PC-9 (cell line): ENCODE data around the gene EYA4. TPM values are rescaled to one million over a fixed set of nuclear protein-coding genes. Genes with fewer than 3 reads are reported as not detected.
"Not testable (repeated sequence)": the region's sequence is repeated elsewhere in the genome, so short reads cannot be mapped to it uniquely, and the experiment has no call there.

Source experiments
- BruUV-seq: library from RNA; stranded (reverse); fragments of 400-500 nt; replicated peaks from 2 replicates; lab custom pipeline; 2021; lab: Mats Ljungman, UMichigan
- CTCF ChIA-PET: fragments of 300-600 bp; sonication (Branson Sonifier 250); formaldehyde crosslinking; loops from one replicate; lab custom pipeline; 2022; ENCODE audit warnings: antibody characterized with exemption; lab: Charles Lee
- POLR2A ChIA-PET: fragments of 300-600 bp; sonication (Branson Sonifier 250); formaldehyde crosslinking; loops from one replicate; lab custom pipeline; 2022; ENCODE audit warnings: antibody characterized with exemption; ENCODE audit not compliant: unreplicated experiment; lab: Charles Lee
- DNase-seq, 2 experiments: peaks; one replicate each; pipeline versions ENCODE4 v3.0.0 to v3.0.0-alpha.2; 2015 to 2022; ENCODE audit warnings: mixed read lengths in 1 of 2
- H2AFZ ChIP-seq: fragments of 200-600 bp; sonication (generic); 2 replicates; pipeline ENCODE4 v1.8.1; 2017; ENCODE audit warnings: antibody characterized with exemption
- H3F3A ChIP-seq: fragments of 200-600 bp; sonication (generic); 2 replicates; pipeline ENCODE4 v1.8.1; 2017; ENCODE audit warnings: antibody characterized with exemption, mild to moderate bottlenecking, low read depth; ENCODE audit not compliant: insufficient read depth
- H3K27ac ChIP-seq: fragments of 200-600 bp; sonication (generic); 2 replicates; pipeline ENCODE4 v1.6.1; 2016; ENCODE audit warnings: mixed run types
- H3K27me3 ChIP-seq: fragments of 200-600 bp; sonication (generic); 2 replicates; pipeline ENCODE4 v1.6.1; 2016; ENCODE audit warnings: low read depth, mixed run types; ENCODE audit not compliant: insufficient read depth
- H3K36me3 ChIP-seq: fragments of 200-600 bp; sonication (generic); 2 replicates; pipeline ENCODE4 v1.6.1; 2016; ENCODE audit warnings: low read depth, mixed run types
- H3K4me1 ChIP-seq: fragments of 200-600 bp; sonication (generic); replicated peaks from 2 replicates; pipeline ENCODE4 v1.6.1; 2016; ENCODE audit warnings: mixed run types; ENCODE audit not compliant: insufficient read depth
- H3K4me2 ChIP-seq: fragments of 200-600 bp; sonication (generic); 2 replicates; pipeline ENCODE4 v1.6.1; 2017; ENCODE audit warnings: mixed run types
- H3K4me3 ChIP-seq: fragments of 200-600 bp; sonication (generic); 2 replicates; pipeline ENCODE4 v1.6.1; 2016; ENCODE audit warnings: mixed run types
- H3K79me2 ChIP-seq: fragments of 200-600 bp; sonication (generic); 2 replicates; pipeline ENCODE4 v1.6.1; 2017; ENCODE audit warnings: low read depth, mixed run types
- H3K9me2 ChIP-seq: fragments of 200-600 bp; sonication (generic); 2 replicates; pipeline ENCODE4 v1.8.1; 2017; ENCODE audit warnings: mild to moderate bottlenecking; ENCODE audit not compliant: insufficient read depth
- H3K9me3 ChIP-seq: fragments of 200-600 bp; sonication (generic); 2 replicates; pipeline ENCODE4 v1.8.1; 2016; ENCODE audit warnings: low read depth; ENCODE audit not compliant: insufficient read depth
- H4K20me1 ChIP-seq: fragments of 200-600 bp; sonication (generic); 2 replicates; pipeline ENCODE4 v1.8.1; 2017; ENCODE audit not compliant: insufficient read depth
- CTCF ChIP-seq: fragments of 200-600 bp; sonication (generic); conservative IDR thresholded peaks from 2 replicates; pipeline ENCODE4 v1.6.1; 2017; ENCODE audit warnings: mixed run types, antibody characterized with exemption, mild to moderate bottlenecking, moderate library complexity
- EZH2 ChIP-seq: fragments of 200-600 bp; sonication (generic); IDR thresholded peaks from 2 replicates; pipeline ENCODE4 v1.8.0; 2017; ENCODE audit warnings: antibody characterized with exemption, low read depth
- intact Hi-C: fragments of 100-400 bp; cut with micrococcal nuclease; formaldehyde crosslinking; loops from one replicate; pipeline ENCODE4 v1.10.0; 2022; ENCODE audit not compliant: unreplicated experiment
- total RNA-seq: library from RNA; stranded (reverse); gene quantifications from 2 replicates; pipeline ENCODE4 v1.2.3, GENCODE V29; 2021

The EYA4 gene
- total RNA-seq, 1 experiment from 2014 or later, result 9.8 TPM

- H3K9me3 ChIP-seq, result no peaks in the 10 kb centered on the region
Measured at GRCh38 chr6:133394630-133395029, 153.5 kb downstream of the EYA4 start.

DNA sequence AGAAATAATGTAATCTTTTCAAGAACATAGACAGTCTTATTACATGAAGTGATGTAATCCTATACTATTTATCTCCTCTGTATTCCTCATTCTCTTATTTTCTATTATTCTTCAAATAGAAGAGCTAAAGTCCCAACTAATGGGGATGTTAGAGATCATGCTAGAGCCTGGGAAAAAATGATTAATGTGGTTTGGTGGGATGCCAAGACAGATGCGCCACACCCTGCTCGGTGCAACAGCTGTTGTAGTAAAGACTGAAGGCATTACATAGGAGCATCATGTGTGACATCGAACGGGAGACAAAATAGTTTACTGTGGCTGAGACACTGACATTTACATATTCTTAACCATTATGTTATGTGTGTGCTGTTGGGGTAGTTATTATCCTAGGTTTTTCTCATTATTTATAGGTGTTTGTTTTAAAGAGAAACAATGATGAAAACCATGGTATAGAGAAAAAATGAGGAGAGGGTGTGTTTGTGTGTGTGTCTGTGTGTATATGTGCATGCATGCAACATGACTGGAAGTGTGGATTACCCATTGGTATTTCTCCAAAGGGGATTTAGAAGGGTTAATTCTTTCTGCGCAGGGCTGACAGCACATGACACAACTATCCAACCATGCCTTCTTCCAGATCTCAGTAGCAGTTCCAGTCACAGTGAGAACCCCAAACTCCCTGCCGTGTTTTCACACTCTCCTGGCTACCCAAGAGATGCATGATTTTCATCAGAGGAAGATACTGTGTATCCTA, 155.3 kb downstream of the EYA4 start:
- CTCF ChIA-PET, result no interaction called here
- POLR2A ChIA-PET, result no interaction called here
- no TSS peak for BruUV-seq
- intact Hi-C loops, result no loop called here
- H3K4me2 ChIP-seq, result no peak overlapping the region
- no peak overlapping the region for H3K4me3 ChIP-seq
- H2AFZ ChIP-seq, result no peak overlapping the region
- no peak overlapping the region for H3K27ac ChIP-seq
- TF ChIP-seq CTCF (no peak), EZH2 (no peak)
- no peaks in the 10 kb centered on the region for H3K9me3 ChIP-seq
- no peaks in the 10 kb centered on the region; the same call in 1 of the 2 replicates for H4K20me1 ChIP-seq
- H3F3A ChIP-seq, result no peaks in the 10 kb centered on the region
- no peaks in the 10 kb centered on the region for H3K4me1 ChIP-seq
- no peaks in the 10 kb centered on the region for H3K79me2 ChIP-seq
- no peak for DNase-seq
- H3K36me3 ChIP-seq, result no peaks in the 10 kb centered on the region
- no peaks in the 10 kb centered on the region for H3K9me2 ChIP-seq
- no peaks in the 10 kb centered on the region for H3K27me3 ChIP-seq

More at GRCh38 chr6:133394630-133395029, 153.5 kb downstream of the EYA4 start:
- Histone ChIP-seq H3K27me3 (no peaks in the 10 kb centered on the region), H3K4me2 (no peak overlapping the region), H3K36me3 (no peaks in the 10 kb centered on the region), H3K4me1 (no peaks in the 10 kb centered on the region), H3F3A (no peaks in the 10 kb centered on the region), H2AFZ (no peak overlapping the region), H4K20me1 (no peaks in the 10 kb centered on the region; the same call in 1 of the 2 replicates), H3K9me2 (no peaks in the 10 kb centered on the region), H3K79me2 (no peaks in the 10 kb centered on the region), H3K4me3 (no peak overlapping the region), H3K27ac (no peak overlapping the region)
- POLR2A ChIA-PET, result no interaction called here
- CTCF ChIA-PET, result no interaction called here
- no TSS peak for BruUV-seq
- TF ChIP-seq CTCF (no peak), EZH2 (no peak)
- intact Hi-C loops, result no loop called here
- DNase-seq, result no peak

GRCh38 chr6:133396984-133397348, 155.8 kb downstream of the EYA4 start:
- ChIA-PET CTCF (no interaction called here), POLR2A (no interaction called here)
- H3K4me1 ChIP-seq, result no peaks in the 10 kb centered on the region
- intact Hi-C loops, result no loop called here
- H3K9me3 ChIP-seq, result no peaks in the 10 kb centered on the region
- no peaks in the 10 kb centered on the region for H3K79me2 ChIP-seq
- no peak overlapping the region for H2AFZ ChIP-seq
- H3K27me3 ChIP-seq, result no peaks in the 10 kb centered on the region
- H3K27ac ChIP-seq, result no peak overlapping the region
- H3F3A ChIP-seq, result no peaks in the 10 kb centered on the region
- DNase-seq, result no peak
- H4K20me1 ChIP-seq, result no peaks in the 10 kb centered on the region; the same call in 1 of the 2 replicates
- H3K4me3 ChIP-seq, result no peak overlapping the region
- no peak overlapping the region for H3K4me2 ChIP-seq
- TF ChIP-seq EZH2 (no peak), CTCF (no peak)
- H3K9me2 ChIP-seq, result no peaks in the 10 kb centered on the region
- H3K36me3 ChIP-seq, result no peaks in the 10 kb centered on the region
- BruUV-seq, result no TSS peak

GRCh38 chr6:133397601-133398000, 156.4 kb downstream of the EYA4 start:
- POLR2A ChIA-PET, H3K4me3 ChIP-seq, H3K27me3 ChIP-seq, H3K9me3 ChIP-seq, H3K27ac ChIP-seq, H3K79me2 ChIP-seq, H3F3A ChIP-seq, DNase-seq, H4K20me1 ChIP-seq, CTCF ChIA-PET, intact Hi-C loops, H3K4me1 ChIP-seq, H2AFZ ChIP-seq, BruUV-seq, H3K36me3 ChIP-seq, H3K4me2 ChIP-seq, H3K9me2 ChIP-seq: not testable (repeated sequence)
